Mucosa of descending colon (tissue), 3 donors: ENCODE results near the gene SLFN12. TPM values are rescaled to one million over a fixed set of nuclear protein-coding genes. Genes with fewer than 3 reads are reported as not detected.

ENCODE experiments used
- ATAC-seq: fragments of 200-7000 bp; cut with Tn5 transposase; one replicate; pipeline ENCODE4 v1.9.1; 2020; ENCODE audit warnings: mild to moderate bottlenecking, moderate library complexity
- DNase-seq, 3 donors: peaks; one replicate each; pipeline ENCODE4 v3.0.0-alpha.2; 2020
- H3K36me3 ChIP-seq: fragments of 200-600 bp; one replicate; pipeline ENCODE4 v1.8.0; 2021; ENCODE audit warnings: low read depth, mild to moderate bottlenecking
- H3K4me1 ChIP-seq: fragments of 200-600 bp; one replicate; pipeline ENCODE4 v1.8.0; 2021; ENCODE audit warnings: low read depth, mild to moderate bottlenecking
- H3K4me3 ChIP-seq: fragments of 200-600 bp; one replicate; pipeline ENCODE4 v1.8.0; 2021; ENCODE audit warnings: mild to moderate bottlenecking
- H3K9me3 ChIP-seq: fragments of 200-600 bp; one replicate; pipeline ENCODE4 v1.8.0; 2021; ENCODE audit warnings: mild to moderate bottlenecking
- intact Hi-C, 2 donors: fragments of 100-400 bp; cut with DNase I in 1 of 2; cut with micrococcal nuclease in 1 of 2; formaldehyde crosslinking; loops; one replicate each; pipeline versions ENCODE4 v1.11.0 to v1.11.1; 2022; cut with DNase I, micrococcal nuclease
- total RNA-seq, 3 donors: library from RNA; stranded (reverse); fragmentation: NEBNext Ultra II Directional in 2 of 3; extraction: Animal tissue kit (Norgen Biotek cat#: 25700) in 2 of 3; gene quantifications; one replicate each; pipeline versions ENCODE4 v1.2.1 to v1.2.4, GENCODE V29; 2021 to 2023
- TF ChIP-seq, protein P1 (sequence below): fragments of 200-600 bp; IDR thresholded peaks from one replicate; pipeline ENCODE4 v1.8.0; 2022; ENCODE audit warnings: antibody characterized with exemption, mild to moderate bottlenecking
- donor health status: DM: no; HTN: no; CAD: no; lungs with moderate emphysema.
- donor health status: DM: no; HTN: no; CAD: no.
- donor health status: DM: no; HTN: yes; CAD: no.

SLFN12 gene
- total RNA-seq, 3 donors from 2014 or later: 1.5 to 5.5 (median 3.1) TPM

DNA sequence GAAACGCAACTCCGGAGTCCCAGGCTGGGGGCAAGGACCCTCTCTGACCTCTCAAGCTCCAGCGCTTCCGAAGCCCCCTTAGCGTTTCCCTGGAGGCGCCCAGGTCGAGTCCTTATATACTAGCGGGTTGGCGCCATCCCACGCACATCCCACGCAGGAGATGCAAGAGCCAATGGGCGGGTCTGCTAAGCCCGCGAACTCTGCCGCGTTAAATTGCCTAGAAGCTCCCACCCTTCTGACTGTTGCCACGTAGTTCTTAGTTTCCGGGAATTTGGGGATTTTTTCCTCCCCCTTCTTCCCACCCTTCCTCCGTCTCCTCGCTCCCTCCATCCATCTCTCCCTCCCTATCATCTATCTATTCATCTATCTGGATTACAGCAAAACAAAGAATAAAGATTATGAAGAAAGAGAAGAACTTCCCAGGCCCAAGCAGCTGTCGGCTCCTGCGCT is 58.7 kb downstream of the SLFN12 start, which contains the start of gene SLFN11:
Gene SLFN11 (minus strand): TSS at position 88 of the 450 bp plus-strand sequence. CDS start 9,814 bp downstream, outside the sequence.
- ATAC-seq: peak; percentile 88
- Histone ChIP-seq H3K4me1 (no peaks in the 10 kb centered on the region), H3K9me3 (no peaks in the 10 kb centered on the region), H3K4me3 (peak within 1 kb of the TSS; percentile 20), H3K36me3 (no peaks in the 10 kb centered on the region)
- peak; percentile 73 to 90 (median 75) for DNase-seq
- intact Hi-C loops: no loop called here
- TF ChIP-seq, protein P1, sequence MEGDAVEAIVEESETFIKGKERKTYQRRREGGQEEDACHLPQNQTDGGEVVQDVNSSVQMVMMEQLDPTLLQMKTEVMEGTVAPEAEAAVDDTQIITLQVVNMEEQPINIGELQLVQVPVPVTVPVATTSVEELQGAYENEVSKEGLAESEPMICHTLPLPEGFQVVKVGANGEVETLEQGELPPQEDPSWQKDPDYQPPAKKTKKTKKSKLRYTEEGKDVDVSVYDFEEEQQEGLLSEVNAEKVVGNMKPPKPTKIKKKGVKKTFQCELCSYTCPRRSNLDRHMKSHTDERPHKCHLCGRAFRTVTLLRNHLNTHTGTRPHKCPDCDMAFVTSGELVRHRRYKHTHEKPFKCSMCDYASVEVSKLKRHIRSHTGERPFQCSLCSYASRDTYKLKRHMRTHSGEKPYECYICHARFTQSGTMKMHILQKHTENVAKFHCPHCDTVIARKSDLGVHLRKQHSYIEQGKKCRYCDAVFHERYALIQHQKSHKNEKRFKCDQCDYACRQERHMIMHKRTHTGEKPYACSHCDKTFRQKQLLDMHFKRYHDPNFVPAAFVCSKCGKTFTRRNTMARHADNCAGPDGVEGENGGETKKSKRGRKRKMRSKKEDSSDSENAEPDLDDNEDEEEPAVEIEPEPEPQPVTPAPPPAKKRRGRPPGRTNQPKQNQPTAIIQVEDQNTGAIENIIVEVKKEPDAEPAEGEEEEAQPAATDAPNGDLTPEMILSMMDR: no peak

DNA sequence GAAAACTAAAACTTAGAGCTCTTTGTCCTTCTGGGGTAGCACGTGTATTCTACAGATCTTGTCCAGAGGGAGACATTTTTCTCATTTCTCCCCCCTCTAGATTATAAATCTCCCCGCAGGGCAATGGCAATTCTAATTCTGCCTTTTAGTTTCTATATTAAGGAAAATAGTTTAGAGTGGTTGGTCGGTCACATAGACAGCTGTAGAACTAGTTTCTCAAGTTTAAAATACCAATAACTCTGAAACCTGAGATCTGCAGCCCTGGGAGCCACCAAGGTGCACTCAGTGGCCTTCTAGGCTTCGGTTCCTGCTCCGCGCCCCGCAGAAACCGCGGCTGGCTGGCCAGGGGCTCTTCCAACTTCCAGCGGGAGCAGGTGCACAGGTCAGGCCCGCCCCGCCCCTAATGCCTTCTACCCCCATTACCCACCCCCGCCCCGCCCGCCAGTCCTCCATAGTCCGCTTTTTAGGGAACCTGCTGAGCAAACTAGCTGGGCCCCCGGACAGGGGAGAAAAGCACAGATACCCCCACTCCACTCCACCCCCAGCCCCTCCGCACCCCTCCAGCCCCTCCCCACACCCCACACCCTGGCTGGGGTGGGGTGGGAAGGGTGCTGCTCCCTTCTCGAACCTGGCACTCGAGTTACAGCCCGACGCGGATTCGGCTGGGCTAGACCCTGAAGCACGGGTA is 59.3 kb downstream of the SLFN12 start:
- DNase-seq: peak; percentile 24 to 67 (median 39)
- Histone ChIP-seq H3K36me3 (no peaks in the 10 kb centered on the region), H3K4me3 (peak overlapping the region; percentile 20), H3K9me3 (no peaks in the 10 kb centered on the region), H3K4me1 (no peaks in the 10 kb centered on the region)
- peak; percentile 35 for ATAC-seq
- TF ChIP-seq, protein P1: no peak
- intact Hi-C loops: no loop called here

DNA sequence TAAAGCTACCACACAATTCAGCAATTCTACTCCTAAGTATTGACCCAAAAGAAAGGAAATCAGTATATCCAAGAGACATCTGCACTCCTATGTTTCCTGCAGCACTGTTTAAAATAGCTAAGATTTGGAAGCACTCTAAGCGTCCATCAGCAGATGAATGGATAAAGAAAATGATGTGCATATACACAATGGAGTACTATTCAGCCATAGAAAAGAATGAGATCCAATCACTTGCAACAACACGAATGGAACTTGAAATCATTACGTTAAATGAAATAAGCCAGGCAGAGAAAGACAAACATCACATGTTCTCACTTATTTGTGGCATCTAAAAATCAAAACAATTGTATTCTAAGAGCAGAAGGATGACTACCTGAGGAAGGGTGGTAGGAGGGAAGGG is 60.4 kb downstream of the SLFN12 start:
- H3K9me3 ChIP-seq: no peaks in the 10 kb centered on the region
- TF ChIP-seq, protein P1: no peak
- intact Hi-C loops: no loop called here
- ATAC-seq: no peak
- no peaks in the 10 kb centered on the region for H3K36me3 ChIP-seq
- no peak overlapping the region for H3K4me3 ChIP-seq
- DNase-seq: no peak
- H3K4me1 ChIP-seq: no peaks in the 10 kb centered on the region

DNA sequence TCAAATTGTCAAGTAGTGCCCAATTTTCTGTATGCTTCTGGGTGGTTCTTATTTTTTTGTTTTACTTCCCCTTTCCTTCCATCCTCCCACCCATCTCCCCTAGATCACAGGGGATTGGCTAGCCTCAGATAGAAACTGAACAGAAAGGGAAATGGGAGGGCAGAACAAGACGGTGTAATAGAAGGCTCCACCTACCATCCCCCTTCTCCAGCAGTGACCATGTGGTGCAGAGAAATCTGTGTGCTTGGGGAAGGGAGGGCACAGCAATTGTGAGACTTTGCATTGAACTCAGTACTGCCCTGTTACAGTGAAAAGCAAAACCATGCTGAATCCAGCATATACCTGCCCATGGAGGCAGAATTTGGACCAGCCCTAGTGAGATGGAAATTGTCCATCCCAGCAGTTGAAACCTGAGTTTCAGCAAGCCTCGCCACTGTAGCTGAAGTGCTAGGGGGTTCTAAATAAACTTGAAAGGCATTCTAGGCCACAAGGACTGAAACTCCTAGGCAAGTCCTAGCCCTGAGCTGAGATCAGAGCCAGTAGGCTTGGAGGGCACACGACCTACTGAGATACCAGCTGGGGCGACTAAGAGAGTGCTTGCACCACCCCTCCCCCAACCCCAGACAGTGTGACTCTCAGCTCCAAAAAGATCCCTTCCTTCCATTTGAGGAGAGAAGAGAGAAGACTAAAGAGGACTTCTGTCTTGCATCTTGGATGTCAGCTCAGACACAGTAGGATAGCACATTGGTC is 64.0 kb downstream of the SLFN12 start:
- Histone ChIP-seq H3K36me3 (no peaks in the 10 kb centered on the region), H3K4me1 (no peaks in the 10 kb centered on the region), H3K9me3 (no peaks in the 10 kb centered on the region), H3K4me3 (no peak overlapping the region)
- ATAC-seq: peak; percentile 91
- intact Hi-C loops: no loop called here
- peak in 1 of 3 donors; percentile 23 for DNase-seq
- TF ChIP-seq, protein P1: no peak

DNA sequence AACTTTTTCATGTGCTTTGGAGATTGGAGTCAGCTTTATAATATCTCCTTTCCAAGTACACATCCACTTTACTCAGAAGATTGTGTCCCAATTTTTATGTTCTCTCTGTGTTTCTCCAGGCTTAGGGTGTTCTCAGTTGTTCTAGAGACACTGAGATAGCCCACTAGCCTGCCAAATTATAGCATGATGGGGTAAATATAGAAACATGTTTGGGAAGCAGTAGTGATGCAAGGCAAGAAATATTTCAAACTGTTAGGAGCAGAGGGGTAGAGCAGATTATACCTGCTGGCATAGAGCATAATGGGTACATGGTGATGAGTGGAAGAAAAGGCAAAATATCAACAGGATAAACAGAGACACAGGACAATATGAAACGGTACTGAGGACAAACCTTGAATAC is 71.3 kb downstream of the SLFN12 start:
- DNase-seq: no peak
- TF ChIP-seq, protein P1: no peak
- Histone ChIP-seq H3K9me3 (no peaks in the 10 kb centered on the region), H3K36me3 (no peaks in the 10 kb centered on the region), H3K4me1 (no peaks in the 10 kb centered on the region), H3K4me3 (no peak overlapping the region)
- intact Hi-C loops: no loop called here
- ATAC-seq: no peak

Other genes with a start within 250 kb of the SLFN12 start
- not detected for gene SLC35G3, start 238.1 kb downstream of the SLFN12 start, total RNA-seq
- gene SLFN5, start 189.4 kb downstream of the SLFN12 start, total RNA-seq: 10 to 100 TPM in 2 of 3 donors, 1 to 10 TPM in 1; 8.5 to 29.7 (median 11.7) TPM
- 10 to 100 TPM in 2 of 3 donors, 1 to 10 TPM in 1; 4.2 to 19.5 (median 10.3) TPM for gene SLFN11, start 58.9 kb downstream of the SLFN12 start, total RNA-seq
- gene SLFN13, start 16.3 kb upstream of the SLFN12 start, total RNA-seq: 10 to 100 TPM in 1 of 3 donors, 1 to 10 TPM in 2; 5.8 to 12.9 (median 8.2) TPM
- gene SLFN12L, start 105.2 kb upstream of the SLFN12 start, total RNA-seq: 1 to 10 TPM; 1.5 to 2.9 (median 2.9) TPM
- gene SLFN14, start 128.3 kb upstream of the SLFN12 start, total RNA-seq: not detected
- 1 to 10 TPM; 2.8 to 4.9 (median 3.8) TPM for gene PEX12, start 146.1 kb upstream of the SLFN12 start, total RNA-seq
- 100 to 1,000 TPM; 127 to 177 (median 153) TPM for gene AP2B1, start 154.8 kb upstream of the SLFN12 start, total RNA-seq